ENCODE results near the gene TDRD7. TPM values are rescaled to one million over a fixed set of nuclear protein-coding genes. Genes with fewer than 3 reads are reported as not detected.
"Not testable (repeated sequence)": the region's sequence is repeated elsewhere in the genome, so short reads cannot be mapped to it uniquely, and the experiment has no call there.

TDRD7 gene
- total RNA-seq, 1 experiment from 2014 or later: 22.0 TPM

- Histone ChIP-seq H3K4me3 (ENCODE audit: low read depth, low read length) (no peak overlapping the region), H3K9me3 (no peaks in the 10 kb centered on the region), H3K4me1 (no peaks in the 10 kb centered on the region), H3K36me3 (ENCODE audit: control insufficient read depth, insufficient read depth, low read length) (no peaks in the 10 kb centered on the region), H3K27me3 (replicated peaks; ENCODE audit: control insufficient read depth, insufficient read depth, low read length) (no peaks in the 10 kb centered on the region)
- POLR2A ChIA-PET: no interaction called here
- intact Hi-C loops (cut with micrococcal nuclease; ENCODE audit: unreplicated experiment): no loop called here
- no peaks in the 10 kb centered on the region for H3K27me3 Mint-ChIP-seq (ENCODE audit: insufficient read depth, unreplicated experiment)
- H3K9me3 Mint-ChIP-seq (ENCODE audit: unreplicated experiment): no peaks in the 10 kb centered on the region
- no TSS peak for BruUV-seq (replicated peaks)
- H3K36me3 Mint-ChIP-seq (ENCODE audit: insufficient read depth, unreplicated experiment): peaks cover 15% of the 10 kb centered on the region
- no peak overlapping the region for H3K27ac Mint-ChIP-seq (ENCODE audit: unreplicated experiment)
- CTCF ChIA-PET: interaction anchor here (0.8 kb wide), 1 partner anchor 34 kb away, joined by 4 read pairs; the partner anchor contains the start of gene TDRD7
- H3K4me1 Mint-ChIP-seq (ENCODE audit: low read depth, unreplicated experiment): no peaks in the 10 kb centered on the region
- no peak overlapping the region for H3K4me3 Mint-ChIP-seq (ENCODE audit: unreplicated experiment)
- TF ChIP-seq CTCF (IDR thresholded peaks at IDR 0.05; ENCODE audit: insufficient read depth in 1 of 2, low read depth in 1 of 2, low read length in 1 of 2, severe bottlenecking in 1 of 2, unreplicated experiment in 1 of 2): no peak
- DNase-seq: no peak
These were observed 35.1 kb downstream of the TDRD7 start for GRCh38 chr9:97447001-97447400.

GRCh38 chr9:97453573-97453972 is 41.7 kb downstream of the TDRD7 start:
- H3K4me3 ChIP-seq (ENCODE audit: low read depth, low read length); H3K27me3 Mint-ChIP-seq (ENCODE audit: insufficient read depth, unreplicated experiment); POLR2A ChIA-PET; intact Hi-C loops (cut with micrococcal nuclease; ENCODE audit: unreplicated experiment); H3K27ac Mint-ChIP-seq (ENCODE audit: unreplicated experiment); H3K9me3 ChIP-seq; H3K36me3 ChIP-seq (ENCODE audit: control insufficient read depth, insufficient read depth, low read length); BruUV-seq (replicated peaks); DNase-seq; H3K4me1 ChIP-seq; H3K27me3 ChIP-seq (replicated peaks; ENCODE audit: control insufficient read depth, insufficient read depth, low read length); H3K4me3 Mint-ChIP-seq (ENCODE audit: unreplicated experiment); CTCF ChIA-PET: not testable (repeated sequence)
- Mint-ChIP-seq H3K4me1 (ENCODE audit: low read depth, unreplicated experiment) (peaks cover 14% of the 10 kb centered on the region), H3K9me3 (ENCODE audit: unreplicated experiment) (peaks cover 22% of the 10 kb centered on the region), H3K36me3 (ENCODE audit: insufficient read depth, unreplicated experiment) (peaks cover 24% of the 10 kb centered on the region)

DNA sequence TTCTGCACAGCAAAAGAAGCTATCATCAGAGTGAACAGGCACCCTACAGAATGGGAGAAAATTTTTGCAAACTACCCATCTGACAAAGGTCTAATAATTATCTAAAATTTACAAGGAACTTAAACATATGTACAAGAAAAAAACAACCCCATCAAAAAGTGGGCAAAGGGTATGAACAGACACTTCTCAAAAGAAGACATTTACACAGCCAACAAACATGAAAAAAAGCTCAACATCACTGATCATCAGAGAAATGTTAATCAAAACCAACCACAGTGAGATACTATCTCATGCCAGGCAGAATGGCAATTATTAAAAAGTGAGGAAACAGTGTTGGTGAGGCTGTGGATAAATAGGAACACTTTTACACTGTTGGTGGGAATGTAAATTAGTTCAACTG is 44.9 kb downstream of the TDRD7 start:
- not testable (repeated sequence) for BruUV-seq (replicated peaks); H3K36me3 ChIP-seq (ENCODE audit: control insufficient read depth, insufficient read depth, low read length)

DNA sequence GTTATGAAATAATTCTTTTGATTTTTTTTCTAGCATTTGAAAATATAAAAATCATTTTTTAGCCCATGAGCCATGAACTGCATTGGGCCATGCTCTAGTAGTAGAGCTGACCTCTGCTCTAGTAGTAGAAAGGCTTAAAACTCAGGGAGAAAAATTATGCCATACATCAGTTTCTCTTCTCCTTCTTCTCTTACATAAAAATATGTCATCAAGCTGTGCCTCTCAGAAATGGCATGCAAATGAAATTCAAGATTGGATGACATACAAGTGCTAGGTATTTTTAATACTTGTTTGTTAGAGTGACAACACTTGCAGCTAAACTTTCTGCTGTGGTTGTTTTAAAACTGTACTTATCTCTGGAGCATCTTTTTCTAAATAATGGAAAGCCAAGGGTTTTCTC is 47.4 kb downstream of the TDRD7 start:
- TF ChIP-seq CTCF (IDR thresholded peaks at IDR 0.05; ENCODE audit: insufficient read depth in 1 of 2, low read depth in 1 of 2, low read length in 1 of 2, severe bottlenecking in 1 of 2, unreplicated experiment in 1 of 2): no peak
- Histone ChIP-seq H3K4me3 (ENCODE audit: low read depth, low read length) (no peak overlapping the region), H3K36me3 (ENCODE audit: control insufficient read depth, insufficient read depth, low read length) (peaks cover 1% of the 10 kb centered on the region), H3K9me3 (no peaks in the 10 kb centered on the region), H3K4me1 (no peaks in the 10 kb centered on the region), H3K27me3 (replicated peaks; ENCODE audit: control insufficient read depth, insufficient read depth, low read length) (no peaks in the 10 kb centered on the region)
- Mint-ChIP-seq H3K4me1 (ENCODE audit: low read depth, unreplicated experiment) (no peaks in the 10 kb centered on the region), H3K27me3 (ENCODE audit: insufficient read depth, unreplicated experiment) (no peaks in the 10 kb centered on the region), H3K9me3 (ENCODE audit: unreplicated experiment) (peaks cover 7% of the 10 kb centered on the region), H3K4me3 (ENCODE audit: unreplicated experiment) (no peak overlapping the region), H3K36me3 (ENCODE audit: insufficient read depth, unreplicated experiment) (peaks cover 7% of the 10 kb centered on the region), H3K27ac (ENCODE audit: unreplicated experiment) (no peak overlapping the region)
- DNase-seq: no peak
- BruUV-seq (replicated peaks): no TSS peak
- intact Hi-C loops (cut with micrococcal nuclease; ENCODE audit: unreplicated experiment): no loop called here
- ChIA-PET POLR2A (no interaction called here), CTCF (no interaction called here)

More for the DNA sequence above, 44.9 kb downstream of the TDRD7 start:
- POLR2A ChIA-PET; H3K27ac Mint-ChIP-seq (ENCODE audit: unreplicated experiment); DNase-seq; H3K4me3 Mint-ChIP-seq (ENCODE audit: unreplicated experiment); H3K27me3 ChIP-seq (replicated peaks; ENCODE audit: control insufficient read depth, insufficient read depth, low read length); H3K27me3 Mint-ChIP-seq (ENCODE audit: insufficient read depth, unreplicated experiment); H3K4me1 ChIP-seq; H3K9me3 ChIP-seq; H3K4me3 ChIP-seq (ENCODE audit: low read depth, low read length); intact Hi-C loops (cut with micrococcal nuclease; ENCODE audit: unreplicated experiment); CTCF ChIA-PET: not testable (repeated sequence)
- Mint-ChIP-seq H3K9me3 (ENCODE audit: unreplicated experiment) (peaks cover 22% of the 10 kb centered on the region), H3K4me1 (ENCODE audit: low read depth, unreplicated experiment) (peaks cover 14% of the 10 kb centered on the region), H3K36me3 (ENCODE audit: insufficient read depth, unreplicated experiment) (peaks cover 20% of the 10 kb centered on the region)
